Measurements from ENCODE around the gene MAFG. TPM values are rescaled to one million over a fixed set of nuclear protein-coding genes. Genes with fewer than 3 reads are reported as not detected.

MAFG gene
- total RNA-seq, 1 experiment from 2014 or later, result 29.1 TPM

DNA sequence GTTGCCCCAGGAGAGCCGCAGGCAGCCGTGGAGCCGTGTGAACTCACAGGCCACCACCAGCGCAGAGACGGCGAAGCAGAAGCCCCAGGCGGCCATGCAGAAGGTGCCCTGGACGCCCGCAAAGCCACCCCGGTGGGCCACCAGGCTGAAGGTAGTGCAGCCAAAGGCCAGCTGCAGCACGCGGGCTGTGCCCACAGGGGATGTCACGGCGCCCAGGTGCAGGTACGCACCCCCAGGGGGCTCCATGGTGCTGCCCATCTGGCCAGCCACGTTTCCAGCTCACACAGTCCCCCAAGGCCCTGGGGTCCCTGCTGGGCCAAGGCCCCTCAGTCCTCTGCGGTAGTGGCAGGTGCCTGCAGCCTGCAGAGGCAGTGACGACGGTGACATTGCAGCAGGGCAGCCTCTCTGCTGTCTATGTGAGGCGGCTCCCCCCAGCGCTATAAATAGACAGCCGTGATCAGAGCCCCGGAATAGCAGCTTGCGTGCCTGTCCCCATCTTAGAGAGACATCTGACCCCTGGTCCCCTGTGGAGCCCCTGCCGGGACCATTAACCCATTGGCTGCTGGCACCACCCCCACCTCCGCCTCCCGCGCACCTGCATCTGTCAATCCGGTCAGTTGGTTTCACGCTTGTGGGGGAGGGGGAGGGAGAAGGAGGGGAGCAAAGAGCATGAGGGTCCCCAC is 14.1 kb upstream of the MAFG start:
- Histone ChIP-seq H3K4me1 (peaks cover 9% of the 10 kb centered on the region), H3K4me3 (ENCODE audit: low read depth, low read length) (no peak overlapping the region), H3K36me3 (ENCODE audit: control insufficient read depth, insufficient read depth, low read length) (no peaks in the 10 kb centered on the region), H3K27me3 (replicated peaks; ENCODE audit: control insufficient read depth, insufficient read depth, low read length) (no peaks in the 10 kb centered on the region), H3K9me3 (no peaks in the 10 kb centered on the region)
- H3K27ac Mint-ChIP-seq (ENCODE audit: unreplicated experiment), result no peak overlapping the region
- H3K36me3 Mint-ChIP-seq (ENCODE audit: insufficient read depth, unreplicated experiment), result peaks cover 21% of the 10 kb centered on the region
- no TSS peak for BruUV-seq (replicated peaks)
- no peak overlapping the region for H3K4me3 Mint-ChIP-seq (ENCODE audit: unreplicated experiment)
- intact Hi-C loops (cut with micrococcal nuclease; ENCODE audit: unreplicated experiment), result no loop called here
- no peaks in the 10 kb centered on the region for H3K9me3 Mint-ChIP-seq (ENCODE audit: unreplicated experiment)
- CTCF ChIA-PET, result no interaction called here
- peaks cover 5% of the 10 kb centered on the region for H3K4me1 Mint-ChIP-seq (ENCODE audit: low read depth, unreplicated experiment)
- TF ChIP-seq, protein P1, sequence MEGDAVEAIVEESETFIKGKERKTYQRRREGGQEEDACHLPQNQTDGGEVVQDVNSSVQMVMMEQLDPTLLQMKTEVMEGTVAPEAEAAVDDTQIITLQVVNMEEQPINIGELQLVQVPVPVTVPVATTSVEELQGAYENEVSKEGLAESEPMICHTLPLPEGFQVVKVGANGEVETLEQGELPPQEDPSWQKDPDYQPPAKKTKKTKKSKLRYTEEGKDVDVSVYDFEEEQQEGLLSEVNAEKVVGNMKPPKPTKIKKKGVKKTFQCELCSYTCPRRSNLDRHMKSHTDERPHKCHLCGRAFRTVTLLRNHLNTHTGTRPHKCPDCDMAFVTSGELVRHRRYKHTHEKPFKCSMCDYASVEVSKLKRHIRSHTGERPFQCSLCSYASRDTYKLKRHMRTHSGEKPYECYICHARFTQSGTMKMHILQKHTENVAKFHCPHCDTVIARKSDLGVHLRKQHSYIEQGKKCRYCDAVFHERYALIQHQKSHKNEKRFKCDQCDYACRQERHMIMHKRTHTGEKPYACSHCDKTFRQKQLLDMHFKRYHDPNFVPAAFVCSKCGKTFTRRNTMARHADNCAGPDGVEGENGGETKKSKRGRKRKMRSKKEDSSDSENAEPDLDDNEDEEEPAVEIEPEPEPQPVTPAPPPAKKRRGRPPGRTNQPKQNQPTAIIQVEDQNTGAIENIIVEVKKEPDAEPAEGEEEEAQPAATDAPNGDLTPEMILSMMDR (IDR thresholded peaks at IDR 0.05; ENCODE audit: insufficient read depth in 1 of 2, low read depth in 1 of 2, low read length in 1 of 2, severe bottlenecking in 1 of 2, unreplicated experiment in 1 of 2), result no peak
- DNase-seq, result no peak
- POLR2A ChIA-PET, result interaction anchor here (0.6 kb wide), 1 partner anchor 81 kb away, joined by 9 read pairs; the partner anchor contains the start of genes CENPX and LRRC45
- no peaks in the 10 kb centered on the region for H3K27me3 Mint-ChIP-seq (ENCODE audit: insufficient read depth, unreplicated experiment)

DNA sequence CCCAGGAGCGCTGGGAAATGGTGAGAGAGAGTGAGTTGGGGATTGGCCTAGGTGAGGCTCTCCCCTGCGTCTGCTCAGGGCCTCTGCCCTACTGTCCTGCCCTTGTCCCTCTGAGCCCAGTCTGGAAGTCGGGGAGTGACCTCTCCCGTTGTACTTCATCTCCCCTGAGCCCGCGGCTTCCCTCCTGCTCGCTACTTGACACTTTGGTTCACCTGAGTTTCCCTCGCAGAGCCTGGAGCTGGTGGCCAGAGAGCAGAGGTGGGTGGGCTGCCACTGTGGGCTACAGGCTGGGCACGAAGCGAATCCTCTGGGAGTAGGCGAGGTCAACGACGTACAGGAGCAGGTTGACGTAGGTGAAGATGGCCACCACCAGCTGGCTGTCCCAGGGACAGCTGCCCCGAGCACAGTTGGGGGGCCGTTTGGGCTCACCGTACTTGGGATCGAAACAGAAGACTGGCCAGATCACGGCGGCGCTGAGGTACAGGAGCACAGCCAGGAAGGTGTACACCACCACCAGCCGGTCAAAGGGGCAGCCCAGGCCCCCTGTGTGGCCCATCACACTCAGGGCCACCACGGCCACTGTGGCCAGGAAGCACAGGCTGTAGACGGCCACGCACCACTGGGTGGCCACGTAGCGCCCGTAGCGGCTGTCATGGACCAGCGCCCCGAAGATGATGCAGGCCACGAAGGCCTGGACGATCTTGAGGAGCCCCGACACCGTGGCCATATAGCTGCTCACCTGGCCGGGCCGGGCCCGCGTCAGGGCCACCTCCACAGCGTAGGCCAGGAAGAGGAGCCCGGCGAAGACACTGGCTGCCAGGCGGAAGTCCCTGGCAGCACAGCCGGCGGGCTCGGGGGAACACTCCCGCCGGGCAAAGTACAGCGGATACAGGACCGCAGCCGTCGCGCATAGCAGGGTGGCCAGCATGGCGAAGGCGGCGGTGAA is 13.3 kb upstream of the MAFG start:
- TF ChIP-seq, protein P1 (IDR thresholded peaks at IDR 0.05; ENCODE audit: insufficient read depth in 1 of 2, low read depth in 1 of 2, low read length in 1 of 2, severe bottlenecking in 1 of 2, unreplicated experiment in 1 of 2), result no peak
- no peaks in the 10 kb centered on the region for H3K9me3 Mint-ChIP-seq (ENCODE audit: unreplicated experiment)
- Histone ChIP-seq H3K4me1 (peaks cover 9% of the 10 kb centered on the region), H3K9me3 (no peaks in the 10 kb centered on the region), H3K4me3 (ENCODE audit: low read depth, low read length) (no peak overlapping the region), H3K36me3 (ENCODE audit: control insufficient read depth, insufficient read depth, low read length) (no peaks in the 10 kb centered on the region), H3K27me3 (replicated peaks; ENCODE audit: control insufficient read depth, insufficient read depth, low read length) (no peaks in the 10 kb centered on the region)
- H3K27ac Mint-ChIP-seq (ENCODE audit: unreplicated experiment), result peak overlapping the region; percentile 51
- H3K4me3 Mint-ChIP-seq (ENCODE audit: unreplicated experiment), result no peak overlapping the region
- peaks cover 29% of the 10 kb centered on the region for H3K36me3 Mint-ChIP-seq (ENCODE audit: insufficient read depth, unreplicated experiment)
- intact Hi-C loops (cut with micrococcal nuclease; ENCODE audit: unreplicated experiment), result no loop called here
- no TSS peak for BruUV-seq (replicated peaks)
- ChIA-PET POLR2A (interaction anchor here (0.6 kb wide), 2 partner anchors 82 to 544 kb away, joined by 3 to 9 read pairs; partner anchors contain the start of genes CENPX and LRRC45), CTCF (no interaction called here)
- no peak for DNase-seq
- peaks cover 5% of the 10 kb centered on the region for H3K4me1 Mint-ChIP-seq (ENCODE audit: low read depth, unreplicated experiment)
- no peaks in the 10 kb centered on the region for H3K27me3 Mint-ChIP-seq (ENCODE audit: insufficient read depth, unreplicated experiment)

DNA sequence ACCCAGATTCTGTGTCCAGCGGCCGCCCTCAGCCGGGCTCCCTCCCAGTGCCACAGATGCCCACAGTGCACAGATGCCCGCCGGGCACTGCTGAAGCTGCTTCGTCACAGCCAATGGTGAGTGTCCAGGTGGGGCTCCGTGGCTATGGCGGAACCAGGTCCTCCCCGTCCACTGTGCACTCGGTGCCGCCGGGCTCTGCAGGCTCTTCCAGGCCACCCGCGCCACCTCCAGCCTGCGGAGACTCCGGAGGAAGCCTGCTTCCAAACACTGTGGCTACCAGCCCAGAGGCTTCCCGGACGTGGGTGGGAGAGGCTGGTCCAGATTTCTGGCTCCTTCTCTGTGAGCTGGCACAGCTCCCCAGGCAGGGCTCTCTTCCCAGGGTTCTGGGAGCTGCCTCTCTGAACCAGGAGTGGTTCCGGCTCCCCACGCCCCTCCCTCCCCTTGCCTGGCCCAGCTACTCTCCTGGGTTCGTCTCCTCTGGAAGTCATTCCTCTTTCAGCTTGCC is 12.4 kb upstream of the MAFG start:
- CTCF ChIA-PET, result no interaction called here
- Histone ChIP-seq H3K9me3 (no peaks in the 10 kb centered on the region), H3K27me3 (replicated peaks; ENCODE audit: control insufficient read depth, insufficient read depth, low read length) (no peaks in the 10 kb centered on the region), H3K4me1 (peaks cover 9% of the 10 kb centered on the region), H3K4me3 (ENCODE audit: low read depth, low read length) (no peak overlapping the region), H3K36me3 (ENCODE audit: control insufficient read depth, insufficient read depth, low read length) (peaks cover 3% of the 10 kb centered on the region; the same call in 1 of the 2 replicates)
- no peaks in the 10 kb centered on the region for H3K9me3 Mint-ChIP-seq (ENCODE audit: unreplicated experiment)
- no peak for DNase-seq
- H3K4me1 Mint-ChIP-seq (ENCODE audit: low read depth, unreplicated experiment), result peaks cover 5% of the 10 kb centered on the region
- POLR2A ChIA-PET, result no interaction called here
- no TSS peak for BruUV-seq (replicated peaks)
- peak overlapping the region; percentile 51 for H3K27ac Mint-ChIP-seq (ENCODE audit: unreplicated experiment)
- H3K4me3 Mint-ChIP-seq (ENCODE audit: unreplicated experiment), result no peak overlapping the region
- TF ChIP-seq, protein P1 (IDR thresholded peaks at IDR 0.05; ENCODE audit: insufficient read depth in 1 of 2, low read depth in 1 of 2, low read length in 1 of 2, severe bottlenecking in 1 of 2, unreplicated experiment in 1 of 2), result no peak
- intact Hi-C loops (cut with micrococcal nuclease; ENCODE audit: unreplicated experiment), result no loop called here
- no peaks in the 10 kb centered on the region for H3K27me3 Mint-ChIP-seq (ENCODE audit: insufficient read depth, unreplicated experiment)
- H3K36me3 Mint-ChIP-seq (ENCODE audit: insufficient read depth, unreplicated experiment), result peaks cover 35% of the 10 kb centered on the region
